WTC11 (cell line): ENCODE results near the gene GALNT3. TPM values are rescaled to one million over a fixed set of nuclear protein-coding genes. Genes with fewer than 3 reads are reported as not detected.

ENCODE experiments used
- ATAC-seq: fragments of 200-7000 bp; cut with Tn5 transposase; 2 replicates; pipeline ENCODE4 v1.10.0; 2021; ENCODE audit warnings: mild to moderate bottlenecking, moderate library complexity
- CTCF ChIA-PET: fragments of 300-600 bp; sonication (Branson Sonifier 250); formaldehyde crosslinking; loops from one replicate; lab custom pipeline; 2021; ENCODE audit warnings: antibody characterized with exemption; lab: Charles Lee
- POLR2A ChIA-PET: fragments of 350-600 bp; sonication (Branson Sonifier 250); formaldehyde crosslinking; loops from one replicate; lab custom pipeline; 2021; ENCODE audit warnings: antibody characterized with exemption; lab: Charles Lee
- DNase-seq: peaks from one replicate; pipeline ENCODE4 v3.0.0; 2021; ENCODE audit warnings: low spot score
- H3K27ac Mint-ChIP-seq: 2 replicates; pipeline ENCODE4 v1.8.0; 2021; ENCODE audit warnings: mixed read lengths
- H3K27me3 Mint-ChIP-seq: 2 replicates; pipeline ENCODE4 v1.8.0; 2021; ENCODE audit warnings: low read depth, mild to moderate bottlenecking, moderate library complexity, mixed read lengths
- H3K36me3 Mint-ChIP-seq: 2 replicates; pipeline ENCODE4 v1.8.0; 2021; ENCODE audit warnings: mixed read lengths
- H3K4me1 Mint-ChIP-seq: 2 replicates; pipeline ENCODE4 v1.8.0; 2022; ENCODE audit warnings: mixed read lengths
- H3K4me3 Mint-ChIP-seq: 2 replicates; pipeline ENCODE4 v1.8.0; 2021; ENCODE audit warnings: mild to moderate bottlenecking, moderate library complexity, mixed read lengths
- H3K9me3 Mint-ChIP-seq: 2 replicates; pipeline ENCODE4 v1.8.0; 2021; ENCODE audit warnings: mixed read lengths
- CREB1 ChIP-seq: sonication (generic); formaldehyde crosslinking; IDR thresholded peaks from 2 replicates; pipeline ENCODE4 v1.8.0; 2023; ENCODE audit warnings: mild to moderate bottlenecking, missing genetic modification reagents
- ELF4 ChIP-seq: sonication (generic); formaldehyde crosslinking; IDR thresholded peaks from 2 replicates; pipeline ENCODE4 v1.8.1; 2022; ENCODE audit warnings: low read depth, mild to moderate bottlenecking, moderate library complexity, missing genetic modification reagents
- ERG ChIP-seq: fragments of 250-450 bp; sonication (Bioruptor Pico); IDR thresholded peaks from 2 replicates; pipeline ENCODE4 v1.8.0; 2021; ENCODE audit warnings: mild to moderate bottlenecking
- FOXJ3 ChIP-seq: sonication (generic); formaldehyde crosslinking; IDR thresholded peaks from 2 replicates; pipeline ENCODE4 v1.9.0; 2021; ENCODE audit warnings: missing genetic modification reagents, mild to moderate bottlenecking, borderline replicate concordance
- GABPB1 ChIP-seq: sonication (generic); formaldehyde crosslinking; IDR thresholded peaks from 2 replicates; pipeline ENCODE4 v1.8.1; 2023; ENCODE audit warnings: mild to moderate bottlenecking, missing genetic modification reagents
- MLX ChIP-seq: sonication (generic); formaldehyde crosslinking; IDR thresholded peaks from 2 replicates; pipeline ENCODE4 v1.8.1; 2023; ENCODE audit warnings: mild to moderate bottlenecking, missing genetic modification reagents, moderate library complexity
- NFATC4 ChIP-seq: fragments of 250-450 bp; sonication (Bioruptor Pico); IDR thresholded peaks from 2 replicates; pipeline ENCODE4 v1.9.0; 2021; ENCODE audit warnings: mild to moderate bottlenecking
- NFYB ChIP-seq: sonication (generic); formaldehyde crosslinking; conservative IDR thresholded peaks from 2 replicates; pipeline ENCODE4 v1.8.0; 2022; ENCODE audit warnings: low read depth, missing genetic modification reagents
- NR2C2 ChIP-seq: sonication (generic); formaldehyde crosslinking; IDR thresholded peaks from 2 replicates; pipeline ENCODE4 v1.8.0; 2022; ENCODE audit warnings: mild to moderate bottlenecking, missing genetic modification reagents
- NR3C1 ChIP-seq: sonication (generic); formaldehyde crosslinking; conservative IDR thresholded peaks from 2 replicates; pipeline ENCODE4 v1.8.1; 2023; ENCODE audit warnings: low read depth, mild to moderate bottlenecking, missing genetic modification reagents
- OVOL2 ChIP-seq: fragments of 250-450 bp; sonication (Bioruptor Pico); IDR thresholded peaks from 2 replicates; pipeline ENCODE4 v1.9.0; 2021; ENCODE audit warnings: mild to moderate bottlenecking, borderline replicate concordance
- TCF7 ChIP-seq: sonication (generic); formaldehyde crosslinking; IDR thresholded peaks from 2 replicates; pipeline ENCODE4 v1.8.0; 2022; ENCODE audit warnings: mild to moderate bottlenecking, low read depth, missing genetic modification reagents, moderate library complexity
- ZNF121 ChIP-seq: sonication (generic); formaldehyde crosslinking; IDR thresholded peaks from 2 replicates; pipeline ENCODE4 v1.8.0; 2023; ENCODE audit warnings: missing genetic modification reagents
- ZNF219 ChIP-seq: sonication (generic); formaldehyde crosslinking; IDR thresholded peaks from 2 replicates; pipeline ENCODE4 v1.8.0; 2023; ENCODE audit warnings: missing genetic modification reagents, mild to moderate bottlenecking, borderline replicate concordance
- ZNF317 ChIP-seq: sonication (generic); formaldehyde crosslinking; IDR thresholded peaks from 2 replicates; pipeline ENCODE4 v1.8.1; 2023; ENCODE audit warnings: low read depth, mild to moderate bottlenecking, moderate library complexity, missing genetic modification reagents, borderline replicate concordance
- ZNF425 ChIP-seq: fragments of 250-450 bp; sonication (Bioruptor Pico); conservative IDR thresholded peaks from 2 replicates; pipeline ENCODE4 v1.9.0; 2021; ENCODE audit warnings: mild to moderate bottlenecking
- ZNF512 ChIP-seq: sonication (generic); formaldehyde crosslinking; IDR thresholded peaks from 2 replicates; pipeline ENCODE4 v1.8.1; 2022; ENCODE audit warnings: missing genetic modification reagents, borderline replicate concordance
- ZNF532 ChIP-seq: fragments of 250-450 bp; sonication (Bioruptor Pico); IDR thresholded peaks from 2 replicates; pipeline ENCODE4 v1.9.0; 2021; ENCODE audit warnings: mild to moderate bottlenecking, borderline replicate concordance
- ZNF671 ChIP-seq: fragments of 250-450 bp; sonication (Bioruptor Pico); IDR thresholded peaks from 2 replicates; pipeline ENCODE4 v1.8.0; 2021; ENCODE audit warnings: mild to moderate bottlenecking
- total RNA-seq: library from RNA; stranded (reverse); gene quantifications from 3 replicates; pipeline ENCODE4 v1.2.3, GENCODE V29; 2021
- TF ChIP-seq, protein P1 (sequence below): sonication (generic); formaldehyde crosslinking; IDR thresholded peaks from 2 replicates; pipeline ENCODE4 v1.8.1; 2022; ENCODE audit warnings: low read depth, mild to moderate bottlenecking, moderate library complexity, missing genetic modification reagents, borderline replicate concordance

The GALNT3 gene
- total RNA-seq, 1 experiment from 2014 or later: 19.4 TPM

DNA sequence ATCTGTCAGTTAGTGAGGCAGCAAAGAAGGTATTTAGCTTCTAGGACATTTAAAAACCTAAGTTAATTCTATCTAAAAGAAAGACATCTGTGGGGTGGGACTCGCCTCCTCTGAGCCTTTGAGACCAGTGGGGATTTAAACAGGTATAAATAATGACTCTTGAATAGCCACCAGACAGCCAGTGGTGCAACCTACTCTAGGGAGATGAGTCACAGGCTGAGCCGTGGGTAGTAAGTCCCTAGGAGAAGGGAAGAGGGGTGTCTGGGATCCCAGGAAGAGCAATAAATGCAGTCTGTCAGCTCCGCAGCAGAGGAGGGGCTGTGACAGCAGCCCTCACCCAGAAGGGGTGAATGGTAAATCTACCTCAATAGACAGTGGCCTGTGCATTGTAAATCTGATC, 43.1 kb upstream of the GALNT3 start:
- no peak for TF ChIP-seq ERG (CRISPR knock-in tag)
- no peak for TF ChIP-seq CREB1 (CRISPR knock-in tag)
- TF ChIP-seq ZNF121 (CRISPR knock-in tag): no peak
- TF ChIP-seq OVOL2 (CRISPR knock-in tag): no peak
- no peak for TF ChIP-seq MLX
- TF ChIP-seq ZNF219: no peak
- TF ChIP-seq ZNF317 (CRISPR knock-in tag): no peak
- TF ChIP-seq FOXJ3 (CRISPR knock-in tag): no peak
- no peak for TF ChIP-seq GABPB1 (CRISPR knock-in tag)
- no peak for TF ChIP-seq TCF7 (CRISPR knock-in tag)
- no peak for TF ChIP-seq NFYB (CRISPR knock-in tag)
- no peak for TF ChIP-seq ELF4 (CRISPR knock-in tag)
- TF ChIP-seq NR2C2: no peak
- TF ChIP-seq ZNF425 (CRISPR knock-in tag): no peak
- no peak for TF ChIP-seq ZNF671 (CRISPR knock-in tag)
- no peak for TF ChIP-seq ZNF512 (CRISPR knock-in tag)
- TF ChIP-seq NR3C1: no peak
- TF ChIP-seq NFATC4 (CRISPR knock-in tag): no peak
- TF ChIP-seq ZNF532 (CRISPR knock-in tag): no peak
- TF ChIP-seq, protein P1, sequence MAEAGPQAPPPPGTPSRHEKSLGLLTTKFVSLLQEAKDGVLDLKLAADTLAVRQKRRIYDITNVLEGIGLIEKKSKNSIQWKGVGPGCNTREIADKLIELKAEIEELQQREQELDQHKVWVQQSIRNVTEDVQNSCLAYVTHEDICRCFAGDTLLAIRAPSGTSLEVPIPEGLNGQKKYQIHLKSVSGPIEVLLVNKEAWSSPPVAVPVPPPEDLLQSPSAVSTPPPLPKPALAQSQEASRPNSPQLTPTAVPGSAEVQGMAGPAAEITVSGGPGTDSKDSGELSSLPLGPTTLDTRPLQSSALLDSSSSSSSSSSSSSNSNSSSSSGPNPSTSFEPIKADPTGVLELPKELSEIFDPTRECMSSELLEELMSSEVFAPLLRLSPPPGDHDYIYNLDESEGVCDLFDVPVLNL (CRISPR knock-in tag): no peak
- DNase-seq (no peak), ATAC-seq (0 out of 2 replicates have a peak, but pooled peaks have one; percentile 28)
- H3K27me3 Mint-ChIP-seq: no peaks in the 10 kb centered on the region
- H3K4me1 Mint-ChIP-seq: peaks cover 1% of the 10 kb centered on the region
- ChIA-PET CTCF (no interaction called here), POLR2A (no interaction called here)
- no peak overlapping the region for H3K27ac Mint-ChIP-seq
- no peak overlapping the region for H3K4me3 Mint-ChIP-seq
- peaks cover 8% of the 10 kb centered on the region; the same call in 1 of the 2 replicates for H3K9me3 Mint-ChIP-seq
- no peaks in the 10 kb centered on the region for H3K36me3 Mint-ChIP-seq
